ENCODE results near the gene ADAMTS17.

Gene ADAMTS17

DNA sequence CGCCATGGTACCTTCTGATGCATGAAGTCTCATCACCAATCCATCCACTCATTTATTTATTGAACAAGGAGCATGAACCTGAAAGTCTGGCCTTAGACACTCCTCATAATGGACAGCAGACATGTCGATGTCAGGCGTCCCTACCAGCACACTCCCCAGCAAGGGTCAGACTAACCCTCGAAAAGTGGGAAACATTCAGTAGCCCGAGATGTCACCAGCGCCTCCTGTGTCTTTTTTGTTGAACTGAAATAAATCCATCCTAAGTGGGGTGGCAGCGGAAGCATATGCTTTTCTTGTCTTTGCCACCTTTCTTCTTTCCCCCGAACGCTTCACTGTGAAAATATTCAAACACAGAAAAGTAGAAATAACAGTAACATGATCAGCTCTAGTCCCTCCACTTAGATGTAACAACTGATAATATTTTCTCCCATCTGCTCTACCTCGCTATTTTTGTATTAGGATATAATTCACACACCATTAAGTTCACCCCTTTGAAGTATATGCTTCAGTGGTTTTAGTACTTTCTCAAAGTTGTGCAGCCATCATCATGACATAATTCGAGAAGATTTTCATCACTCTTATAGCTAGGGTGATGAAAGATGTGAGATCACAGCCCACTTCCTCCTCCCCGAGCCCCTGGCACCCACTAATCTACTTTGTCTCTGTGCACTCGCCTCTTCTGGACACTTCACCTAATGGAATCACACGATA lies 121.6 kb downstream of the ADAMTS17 start:
- DNase-seq, result no peak

DNA sequence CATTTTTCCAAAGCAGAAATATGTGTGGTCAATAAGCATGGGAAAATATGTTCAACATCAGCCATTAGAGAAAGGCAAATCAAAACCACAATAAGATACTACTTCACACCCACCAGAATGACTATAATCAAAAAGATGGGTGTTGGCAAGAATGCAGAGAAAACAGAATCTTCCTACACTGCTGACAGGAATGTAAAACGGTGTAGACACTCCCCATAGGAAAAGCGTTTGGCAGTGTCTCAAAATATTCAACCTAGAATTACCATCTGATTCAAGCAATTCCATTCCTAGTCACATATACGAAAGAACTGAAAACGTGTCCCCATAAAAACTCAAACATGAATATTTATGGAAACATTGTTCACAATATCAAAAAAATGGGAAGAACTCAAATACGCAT lies 123.3 kb downstream of the ADAMTS17 start:
- no peak for DNase-seq

DNA sequence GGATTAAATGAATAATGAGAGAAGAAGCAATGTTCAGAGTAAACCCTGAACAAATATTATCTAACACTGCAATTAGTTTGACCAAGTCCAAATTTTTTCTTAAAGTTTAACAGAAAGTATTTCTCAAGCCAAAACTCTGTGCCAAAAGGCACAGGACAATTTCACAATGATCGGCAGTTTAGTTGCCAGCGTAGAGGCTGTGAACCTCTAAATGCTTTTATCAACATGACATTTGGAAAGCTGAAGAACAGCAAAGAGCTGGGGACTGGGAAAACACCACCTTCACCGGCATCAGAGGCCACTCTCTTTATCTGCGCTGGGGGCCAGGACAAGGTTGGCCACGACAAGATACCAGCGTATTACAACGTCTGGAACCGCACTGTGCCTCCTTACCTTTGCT lies 125.6 kb downstream of the ADAMTS17 start:
- DNase-seq, result no peak

DNA sequence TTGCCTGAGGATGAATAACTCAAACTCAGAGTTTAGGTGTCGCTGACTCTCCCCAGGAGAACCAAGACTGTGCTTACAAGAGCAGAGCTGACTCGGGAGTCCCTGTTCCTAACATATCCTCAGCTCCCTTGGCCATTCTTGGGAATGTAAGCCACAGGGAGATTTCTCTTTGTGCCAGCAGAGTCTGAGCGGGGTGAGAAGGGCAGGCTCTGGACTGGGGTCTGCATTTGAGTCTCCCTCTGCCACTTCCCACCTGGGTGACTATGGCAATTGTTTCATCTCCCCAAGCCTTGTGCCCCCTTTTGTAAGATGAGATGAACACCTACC lies 126.0 kb downstream of the ADAMTS17 start:
- DNase-seq, result no peak

- DNase-seq, result no peak
These were observed 126.5 kb downstream of the ADAMTS17 start for GRCh38 chr15:100215031-100215842.

- no peak for DNase-seq
These were observed 129.6 kb downstream of the ADAMTS17 start for GRCh38 chr15:100211855-100212850.

GRCh38 chr15:100210338-100210737 lies 131.4 kb downstream of the ADAMTS17 start:
- DNase-seq, result no peak

DNA sequence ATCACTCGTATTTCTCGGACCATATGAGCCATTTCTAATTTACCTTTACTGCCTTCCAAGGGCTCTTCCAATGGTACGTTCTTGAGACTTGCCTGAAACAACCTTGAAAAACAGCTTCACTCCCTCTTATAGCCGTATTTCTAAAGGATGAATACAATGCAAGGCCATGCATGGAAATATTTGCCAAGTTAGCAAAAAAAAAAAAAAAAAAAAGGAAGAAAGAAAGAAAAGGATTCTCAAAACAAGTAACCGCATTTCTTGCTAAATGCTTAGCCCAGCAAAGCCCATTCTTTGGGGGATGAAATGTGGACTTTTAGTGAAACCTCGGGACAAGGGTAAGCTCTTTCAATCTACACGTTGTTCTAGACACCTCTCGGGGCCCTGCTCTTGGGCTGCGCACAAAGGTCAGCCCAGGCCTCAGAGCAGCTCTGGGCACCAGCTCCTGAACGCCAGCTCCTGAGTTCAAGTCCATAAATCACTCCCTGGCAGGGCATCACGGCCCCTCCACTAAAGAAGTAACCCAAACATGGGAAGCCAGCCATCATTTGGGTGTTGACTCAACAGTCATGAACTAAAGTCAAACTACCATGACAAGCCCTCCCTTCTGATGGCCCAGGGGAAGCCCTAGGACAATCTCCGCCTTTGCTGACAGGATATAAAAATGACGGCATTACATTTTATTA lies 132.7 kb downstream of the ADAMTS17 start:
- no peak for DNase-seq

DNA sequence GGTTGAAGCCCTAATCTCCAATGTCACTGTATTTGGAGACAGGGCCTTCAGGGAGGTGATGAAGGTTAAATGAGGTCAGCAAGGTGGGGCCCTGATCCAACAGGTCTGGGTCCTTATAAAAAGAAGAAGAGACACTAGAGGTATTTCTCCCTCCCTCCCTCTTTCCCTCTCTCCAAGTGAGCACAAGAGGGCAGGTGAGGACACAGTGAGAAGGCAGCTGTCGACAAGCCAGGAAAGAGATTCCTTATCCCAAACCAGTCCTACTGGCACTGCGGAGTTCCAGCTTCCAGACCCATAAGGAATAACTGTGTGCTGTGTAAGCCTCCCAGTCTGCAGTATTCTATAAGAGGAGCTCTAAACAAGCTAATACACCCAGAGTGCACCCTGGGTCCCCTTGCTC lies 134.7 kb downstream of the ADAMTS17 start:
- DNase-seq, result no peak

- no peak for DNase-seq
These were observed 135.1 kb downstream of the ADAMTS17 start for GRCh38 chr15:100206643-100207042.

GRCh38 chr15:100205549-100206295 lies 136.1 kb downstream of the ADAMTS17 start:
- no peak for DNase-seq

DNA sequence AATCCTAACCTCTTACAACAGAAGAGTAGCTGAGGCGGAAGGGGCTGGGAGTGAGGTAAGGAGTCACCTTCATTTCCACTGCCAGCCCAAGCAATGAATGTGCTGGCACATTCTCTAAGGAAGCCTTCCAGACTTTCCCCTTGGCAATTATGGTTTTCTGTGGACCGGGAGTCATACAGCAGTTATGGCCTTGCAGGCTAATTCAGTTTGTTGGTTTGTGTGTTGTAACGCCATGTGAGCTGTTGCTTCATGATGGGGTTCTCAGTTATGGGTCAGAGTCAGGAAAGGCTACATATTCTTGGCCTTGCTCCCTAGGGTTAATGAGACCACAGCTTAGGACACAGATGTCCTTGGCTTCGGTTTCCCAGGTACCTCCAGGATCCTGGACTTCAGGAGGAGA lies 137.0 kb downstream of the ADAMTS17 start:
- no peak for DNase-seq

GRCh38 chr15:100204211-100204610 lies 137.6 kb downstream of the ADAMTS17 start:
- DNase-seq, result no peak

DNA sequence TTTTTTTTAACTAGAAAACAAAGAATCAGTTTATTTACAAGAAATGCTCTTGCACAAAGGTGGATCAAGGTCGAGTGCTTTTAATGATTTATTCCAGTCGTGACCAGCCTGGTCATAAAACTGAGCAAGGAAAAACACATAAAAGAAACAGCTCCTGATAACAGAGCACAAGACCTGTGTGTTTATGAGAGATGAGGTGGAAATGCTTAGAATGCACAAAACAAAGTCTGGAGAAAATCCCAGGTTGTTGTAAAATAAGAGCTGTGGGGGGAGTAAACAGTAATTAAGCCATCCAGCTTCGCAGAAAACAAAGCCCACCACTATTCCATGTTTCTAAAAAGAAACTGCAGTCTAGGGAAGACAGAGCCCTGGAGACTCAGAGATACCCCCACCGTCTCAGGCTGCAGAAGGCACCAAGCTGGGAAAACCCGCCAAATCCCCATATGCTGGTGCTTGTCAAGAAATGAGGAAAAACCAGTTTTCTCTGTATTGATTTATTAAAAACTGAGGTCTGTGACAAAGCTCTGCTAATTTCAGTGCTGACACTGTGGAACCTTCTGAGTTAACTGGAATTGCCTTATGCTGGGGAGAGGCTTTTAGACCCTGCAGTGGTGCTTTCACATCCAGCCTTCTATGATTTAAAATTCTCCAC lies 139.3 kb downstream of the ADAMTS17 start:
- DNase-seq, result no peak

DNA sequence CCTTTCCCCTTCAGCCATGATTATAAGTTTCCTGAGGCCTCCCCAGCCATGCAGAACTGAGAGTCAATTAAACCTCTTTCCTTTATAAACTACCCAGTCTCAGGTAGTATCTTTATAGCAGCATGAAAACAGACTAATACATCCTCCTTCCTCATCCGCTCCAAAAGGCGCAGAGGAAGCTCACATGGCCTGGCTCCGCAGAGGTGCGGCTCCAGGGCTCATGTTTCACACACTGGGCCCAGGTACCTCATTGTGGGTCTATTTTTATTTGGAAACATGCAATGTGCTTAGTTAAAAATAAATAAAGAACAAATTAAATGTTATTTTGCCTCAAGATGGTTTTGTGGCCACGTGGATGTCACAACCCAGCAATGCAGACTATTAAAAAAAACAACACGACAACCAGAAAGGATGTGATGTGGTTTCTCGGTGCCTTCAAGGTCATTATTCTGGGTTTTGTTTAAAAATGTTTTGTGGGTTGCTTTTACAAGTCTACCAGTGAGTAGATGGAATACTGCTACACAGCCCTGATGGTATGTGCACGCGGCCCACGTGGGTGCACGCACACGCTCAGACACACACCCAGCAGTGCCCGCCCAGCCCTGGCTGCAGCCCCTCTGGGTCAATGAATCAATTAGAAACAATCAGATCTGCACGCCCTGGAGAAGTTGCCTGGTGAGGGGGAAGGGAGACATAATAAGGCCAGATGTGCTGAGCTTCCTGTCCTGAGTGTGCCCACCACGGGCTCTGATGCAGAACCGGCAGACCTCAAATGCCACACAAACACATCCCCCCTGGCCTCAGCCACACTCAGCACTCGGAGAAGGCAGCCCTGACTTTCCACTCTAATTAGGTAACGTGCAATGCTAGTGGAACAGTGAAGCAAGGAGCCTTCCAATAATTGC lies 140.1 kb downstream of the ADAMTS17 start:
- no peak for DNase-seq

- no peak for DNase-seq
These were observed 141.4 kb downstream of the ADAMTS17 start for GRCh38 chr15:100200287-100200880.

DNA sequence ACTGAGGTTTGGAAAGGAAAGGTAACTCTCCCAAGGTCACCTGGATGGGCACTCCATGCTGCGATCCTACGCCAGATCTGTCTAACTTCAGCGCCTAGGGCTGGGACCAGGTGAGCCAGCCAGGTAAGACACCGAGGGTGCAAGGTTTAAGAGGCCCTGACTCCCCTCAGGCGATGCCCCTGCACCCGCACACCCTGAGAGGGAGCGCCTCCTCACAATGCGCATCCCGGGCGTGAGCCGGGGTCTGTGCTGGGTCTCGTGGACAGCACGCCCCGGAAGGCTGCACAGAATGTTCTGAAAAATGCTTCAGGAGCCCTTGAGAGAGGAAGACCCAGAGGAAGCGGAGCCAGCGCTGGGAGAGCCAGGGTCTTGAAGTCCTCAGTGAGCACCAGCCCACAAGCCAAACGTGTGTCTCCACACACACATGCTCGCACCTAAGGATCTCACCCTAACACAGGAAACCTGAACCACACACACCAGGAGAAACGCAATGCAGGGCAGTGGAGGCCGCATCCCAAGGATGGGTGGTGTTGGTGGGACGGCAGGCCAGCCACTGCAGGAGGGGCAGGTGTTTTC lies 142.0 kb downstream of the ADAMTS17 start:
- no peak for DNase-seq

- DNase-seq, result no peak
These were observed 143.3 kb downstream of the ADAMTS17 start for GRCh38 chr15:100198442-100198841.

DNA sequence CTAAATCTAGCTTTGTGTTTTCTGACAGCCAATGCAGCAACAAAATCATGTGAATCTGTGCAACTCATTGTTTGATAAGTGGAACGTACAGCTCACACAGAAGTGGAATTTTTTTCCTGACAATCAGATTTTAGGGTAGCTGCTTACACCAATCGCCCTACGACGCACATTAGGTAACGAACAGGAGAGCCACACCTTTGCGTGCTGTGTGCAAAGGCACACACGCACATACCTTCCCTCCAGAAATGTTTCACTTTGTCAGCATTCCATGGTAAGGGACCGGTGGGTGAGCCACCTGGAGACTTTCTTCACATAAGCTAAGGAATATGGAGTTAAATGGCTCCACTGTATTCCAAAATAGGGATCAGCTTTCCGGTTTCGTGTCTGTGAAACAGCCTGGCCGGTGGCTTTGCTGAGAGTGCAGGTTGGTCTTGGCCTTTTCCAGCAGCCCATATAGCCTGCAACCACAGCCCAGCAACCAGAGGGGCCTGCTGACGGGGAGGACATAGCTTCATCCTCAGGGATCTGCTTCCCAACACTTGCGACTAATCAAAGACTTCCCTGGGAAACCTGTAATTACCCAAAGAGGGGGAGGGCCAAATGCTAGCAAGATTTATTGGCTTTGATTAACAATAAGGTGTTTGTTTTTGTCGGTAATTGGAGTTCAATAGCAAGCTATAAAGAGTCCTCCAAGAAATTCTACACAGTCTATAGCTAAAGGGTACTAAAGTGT lies 145.3 kb downstream of the ADAMTS17 start:
- DNase-seq, result no peak
